ENCODE measurements around the gene BBX.

The BBX gene

DNA sequence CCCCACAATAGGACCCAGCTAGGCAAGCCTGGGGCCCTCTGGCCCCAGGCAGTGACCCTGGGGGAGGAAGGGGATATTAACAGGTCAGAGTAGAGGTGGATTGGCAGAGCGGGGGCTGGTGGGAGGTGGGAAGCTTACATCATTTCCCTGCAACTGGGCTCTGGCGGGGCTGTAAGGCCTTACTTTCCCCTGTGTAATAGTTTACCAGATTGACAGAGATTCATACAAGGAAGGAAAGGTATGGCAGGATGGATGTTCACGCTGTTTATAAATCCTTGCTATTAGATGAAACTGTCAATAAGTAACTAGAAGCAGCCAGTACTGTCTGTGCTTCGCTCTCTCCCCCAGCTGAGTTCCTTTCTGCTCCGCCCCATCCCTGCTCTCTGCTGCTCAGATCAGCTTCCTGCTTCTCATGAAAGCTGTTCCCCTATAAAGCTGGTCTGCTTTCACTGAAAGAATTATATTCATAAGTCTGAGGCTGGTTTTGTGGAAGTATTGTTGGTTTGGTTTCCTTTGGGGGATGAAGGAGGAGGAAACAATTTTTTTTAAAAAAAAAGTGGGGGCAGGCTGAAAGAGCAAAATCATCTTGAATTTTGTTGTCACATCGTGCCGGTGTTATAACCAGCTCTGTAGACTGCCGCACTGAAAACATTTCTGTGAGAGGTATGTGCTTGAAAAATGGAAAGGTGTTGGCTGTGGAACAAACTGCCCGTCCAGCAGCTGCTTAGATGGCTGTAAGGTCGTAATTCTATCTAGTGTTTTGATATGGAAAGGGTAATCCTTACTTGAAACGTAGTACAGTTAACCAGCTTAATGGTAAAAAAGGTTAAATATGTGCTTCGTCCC, 76.4 kb downstream of the BBX start:
- DNase-seq (ENCODE audit: low read depth in 1 of 2, low spot score in 1 of 2) = peak; percentile 14 to 25

DNA sequence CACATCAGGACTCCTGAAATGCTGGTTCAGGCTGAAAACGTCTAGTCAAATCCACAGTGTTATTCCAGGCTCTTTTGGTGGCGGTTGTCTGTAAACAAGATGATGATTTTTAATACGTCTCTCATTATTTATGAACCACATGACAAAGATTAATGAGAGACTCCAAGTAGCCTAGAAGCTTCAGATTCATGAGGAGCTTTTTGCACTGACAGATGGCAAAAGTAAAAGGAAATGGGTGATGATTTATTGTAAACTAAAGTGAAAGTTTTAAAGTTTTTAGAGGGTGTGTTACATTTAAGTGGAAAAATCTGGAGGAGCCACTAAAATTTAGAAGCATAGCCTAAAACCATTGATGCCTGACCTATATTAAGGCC, 77.0 kb downstream of the BBX start:
- DNase-seq (ENCODE audit: low read depth in 1 of 2, low spot score in 1 of 2) = no peak

DNA sequence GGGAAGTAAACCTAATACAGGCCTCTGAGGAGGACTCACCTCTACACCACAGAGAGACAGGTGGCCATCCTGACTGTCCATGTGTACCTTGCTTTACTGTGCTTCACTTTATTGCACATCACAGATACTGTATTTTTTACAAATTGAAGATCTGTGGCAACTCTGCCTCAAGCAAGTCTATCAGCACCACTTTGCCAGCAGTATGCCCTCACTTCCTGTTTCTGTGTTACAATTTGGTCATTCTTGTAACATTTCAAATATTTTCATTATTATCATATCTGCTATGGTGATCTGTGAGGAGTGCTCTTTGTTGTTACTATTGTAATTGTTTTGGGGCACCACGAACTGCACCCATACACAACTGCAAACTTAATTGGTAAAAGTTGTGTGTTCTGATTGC, 78.0 kb downstream of the BBX start:
- no peak for DNase-seq (ENCODE audit: low read depth in 1 of 2, low spot score in 1 of 2)

DNA sequence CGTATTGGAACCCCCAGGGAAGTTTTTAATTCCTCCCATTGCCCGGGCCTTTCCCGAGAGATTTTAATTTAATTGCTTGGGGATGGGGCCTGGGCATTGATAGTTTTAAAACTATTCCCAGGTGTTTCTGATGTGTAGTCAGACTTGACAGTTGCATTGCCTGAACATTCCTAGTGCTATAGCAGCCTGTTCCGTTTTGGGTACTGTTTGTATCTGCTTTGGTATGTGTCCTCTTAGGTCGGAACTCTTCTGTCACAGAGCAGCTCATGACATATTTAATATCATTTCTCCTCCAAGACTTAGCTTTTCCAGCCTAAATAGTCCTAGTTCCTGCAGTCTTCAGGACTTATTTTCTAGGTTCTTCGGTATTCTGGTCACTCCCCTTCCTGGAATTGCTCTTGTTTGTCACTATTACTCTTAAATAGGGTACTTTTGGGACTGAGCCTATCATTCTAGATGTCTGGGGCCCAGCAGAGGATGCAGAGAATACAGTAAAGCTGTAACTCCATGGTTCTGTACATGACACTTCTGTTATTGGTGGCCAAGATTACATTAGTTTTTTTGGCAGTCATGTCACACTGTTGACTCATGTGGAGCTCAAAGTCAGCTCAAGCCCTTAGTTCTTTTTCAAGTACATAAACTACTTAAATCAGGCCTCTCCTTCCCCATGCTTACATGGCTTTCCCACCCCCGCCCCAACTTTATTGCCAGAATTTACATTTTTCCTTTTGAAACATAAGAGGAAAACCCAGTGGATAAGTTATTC, 81.5 kb downstream of the BBX start:
- DNase-seq (ENCODE audit: low read depth in 1 of 2, low spot score in 1 of 2) = no peak

DNA sequence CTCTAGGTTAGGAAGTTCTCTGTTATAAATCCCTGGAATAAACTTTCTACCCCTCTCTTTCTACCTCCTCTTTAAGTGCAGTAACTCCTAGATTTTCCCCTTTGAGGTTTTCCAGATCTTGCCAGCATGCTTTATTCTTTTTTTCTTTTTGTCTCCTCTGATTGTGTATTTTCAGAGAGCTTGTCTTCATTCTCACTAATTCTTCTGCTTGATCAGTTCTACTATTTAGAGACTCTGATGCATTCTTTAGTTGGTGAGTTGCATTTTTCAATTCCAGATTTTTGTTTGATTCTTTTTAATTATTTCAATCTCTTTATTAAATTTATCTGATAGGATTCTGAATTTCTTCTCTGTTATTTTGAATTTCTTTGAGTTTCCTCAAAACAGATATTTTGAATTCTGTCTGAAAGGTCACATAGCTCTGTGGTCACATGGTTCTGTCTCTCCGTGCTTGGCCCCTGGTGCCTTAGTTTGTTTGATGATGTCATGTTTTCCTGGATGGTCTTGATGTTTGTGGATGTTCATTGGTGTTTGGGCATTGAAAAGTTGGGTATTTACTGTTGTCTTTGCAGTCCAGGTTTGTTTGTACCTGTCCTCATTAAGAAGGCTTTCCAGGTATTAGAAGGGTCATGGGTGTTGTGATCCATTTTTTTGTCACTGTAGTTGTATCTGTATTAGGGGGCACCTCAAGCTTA, 89.2 kb downstream of the BBX start:
- DNase-seq (ENCODE audit: low read depth in 1 of 2, low spot score in 1 of 2) = no peak

DNA sequence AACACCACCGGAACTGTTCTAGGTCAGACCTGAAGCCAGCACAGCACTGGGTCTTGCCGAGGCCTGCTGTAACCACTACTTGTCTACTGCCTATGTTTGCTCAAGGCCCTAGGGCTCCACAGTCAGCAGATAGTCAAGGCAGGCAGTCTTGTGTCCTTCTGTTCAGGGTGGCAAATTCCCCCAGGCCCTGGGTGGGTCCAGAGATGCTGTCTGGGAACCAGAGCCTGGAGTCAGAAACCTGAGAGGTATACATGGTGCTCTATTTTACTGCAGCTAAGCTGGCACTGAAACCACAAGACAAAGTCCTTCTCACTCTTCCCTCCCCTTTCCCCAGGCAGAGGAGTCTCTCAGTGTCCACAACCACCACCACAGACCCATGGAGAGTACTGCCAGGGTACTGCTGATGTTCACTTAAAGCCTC, 89.9 kb downstream of the BBX start:
- DNase-seq (ENCODE audit: low read depth in 1 of 2, low spot score in 1 of 2) = no peak

DNA sequence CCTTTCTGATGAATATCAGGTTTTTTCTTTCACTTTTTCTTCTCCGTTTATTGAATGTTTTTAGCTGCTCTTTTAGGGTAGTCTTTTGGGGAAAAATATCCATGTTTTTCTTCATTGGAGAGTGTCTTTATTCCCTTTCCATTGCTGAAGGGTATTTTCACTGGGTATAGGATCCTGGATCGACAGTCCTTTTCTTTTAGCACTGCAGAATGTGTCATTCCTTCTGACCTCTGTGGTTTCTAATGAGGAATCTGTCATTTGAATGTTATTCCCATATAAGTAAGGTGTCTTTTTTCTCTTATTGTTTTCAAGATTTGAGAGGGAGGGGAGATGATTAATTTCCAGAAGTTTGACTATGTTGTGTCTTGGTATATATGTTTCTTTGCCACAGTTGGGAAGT, 96.8 kb downstream of the BBX start:
- DNase-seq (ENCODE audit: low read depth in 1 of 2, low spot score in 1 of 2) = no peak

DNA sequence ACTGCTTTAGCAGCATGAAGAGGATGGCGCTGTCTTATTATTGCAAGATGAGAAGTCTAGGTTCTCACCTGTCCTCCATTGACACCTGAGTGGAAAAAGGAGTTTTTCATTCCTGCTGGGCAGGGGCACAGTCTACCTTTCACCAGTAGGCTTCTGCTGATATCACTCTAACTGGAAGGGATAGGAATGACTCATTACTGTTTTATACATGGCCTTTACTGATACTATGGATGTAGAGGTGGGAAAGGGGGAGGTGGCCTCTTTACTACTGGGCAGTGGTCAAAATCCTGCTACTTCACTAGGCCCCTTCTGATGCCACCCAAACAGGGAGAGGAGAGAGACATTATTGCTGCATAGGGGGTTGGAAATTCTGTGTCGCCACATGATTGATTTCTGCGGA, 97.8 kb downstream of the BBX start:
- DNase-seq (ENCODE audit: low read depth in 1 of 2, low spot score in 1 of 2) = no peak

DNA sequence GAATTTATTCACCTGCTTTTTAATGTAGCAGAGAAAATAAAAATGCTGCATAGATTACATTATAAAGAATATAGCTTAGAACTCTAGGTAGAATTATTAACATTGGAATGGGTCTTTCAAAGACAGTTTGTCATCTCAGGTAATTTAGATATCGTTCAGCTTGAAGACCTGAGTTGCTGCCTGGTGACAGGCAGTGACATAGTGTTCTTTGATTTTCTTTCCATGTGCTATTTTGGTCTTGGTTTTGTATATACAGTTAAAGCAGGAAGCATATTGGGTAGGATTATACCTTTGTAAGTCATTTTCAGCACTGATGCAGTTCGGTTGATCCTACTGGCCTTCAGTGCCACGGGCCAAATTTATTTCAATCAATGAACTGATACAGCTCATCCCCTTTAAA, 98.7 kb downstream of the BBX start:
- DNase-seq (ENCODE audit: low read depth in 1 of 2, low spot score in 1 of 2) = no peak

DNA sequence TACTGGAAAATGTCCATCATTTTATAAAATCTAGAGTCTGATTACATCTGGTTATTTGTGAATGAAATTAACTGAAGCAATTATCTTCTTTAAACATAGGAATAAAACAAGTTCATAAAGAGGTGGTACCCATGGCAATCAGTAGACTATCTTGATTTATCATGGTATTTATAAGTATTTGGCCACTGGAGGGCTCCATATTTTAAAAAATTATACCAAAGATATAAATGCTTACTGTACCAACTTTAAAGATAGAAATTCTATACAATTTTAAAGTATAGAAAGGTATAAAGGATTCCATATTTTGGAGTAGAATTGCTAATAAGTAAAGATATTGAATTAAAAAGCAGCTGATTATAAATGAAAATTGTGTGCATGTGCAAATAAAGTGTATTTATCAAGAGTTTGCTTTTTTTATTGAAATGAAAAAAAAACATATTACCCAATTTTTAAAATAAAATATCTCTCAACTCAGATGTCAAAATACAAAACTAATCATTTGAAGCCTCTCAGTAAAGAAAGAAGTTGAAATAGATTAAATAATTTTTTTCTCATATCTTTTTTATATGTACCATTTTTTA, 105.3 kb downstream of the BBX start:
- DNase-seq (ENCODE audit: low read depth in 1 of 2, low spot score in 1 of 2) = no peak

DNA sequence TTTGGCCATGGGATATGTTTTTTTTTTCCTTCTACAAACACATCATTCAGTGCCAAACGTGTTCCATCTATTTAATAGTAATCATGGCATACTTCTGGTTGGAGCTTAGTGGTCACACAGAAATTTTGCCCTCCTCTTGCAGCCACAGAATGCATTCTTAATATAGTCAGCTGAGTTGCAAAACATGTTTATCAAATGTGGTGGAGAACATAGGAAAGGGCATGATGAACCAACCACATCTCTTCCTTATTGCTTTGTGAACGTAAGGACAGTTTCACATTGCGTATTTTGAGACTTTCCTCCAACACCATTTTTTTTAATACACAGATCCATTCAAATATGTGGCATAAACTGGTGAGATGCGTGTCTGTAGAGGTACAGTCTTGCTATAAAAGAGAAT, 106.8 kb downstream of the BBX start:
- DNase-seq (ENCODE audit: low read depth in 1 of 2, low spot score in 1 of 2) = no peak

DNA sequence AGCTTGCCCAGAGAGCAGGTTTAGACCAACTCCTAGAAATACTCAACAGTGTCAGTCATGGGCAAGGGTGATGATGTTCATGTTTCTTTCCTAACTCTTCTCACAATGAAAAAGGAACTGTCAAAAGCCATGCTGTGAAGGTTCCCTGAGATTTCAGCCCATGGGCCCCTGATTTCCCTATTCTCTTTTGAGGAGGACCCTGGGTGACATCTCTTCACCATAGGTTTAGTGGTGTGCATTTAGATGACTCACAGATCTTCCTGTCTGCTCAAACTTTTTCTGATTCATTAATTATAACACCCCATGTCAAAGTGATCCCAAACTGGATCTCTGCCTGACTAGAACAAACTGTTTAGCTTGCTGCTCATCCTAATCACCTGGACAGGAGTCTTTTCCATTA, 108.0 kb downstream of the BBX start:
- no peak for DNase-seq (ENCODE audit: low read depth in 1 of 2, low spot score in 1 of 2)

DNA sequence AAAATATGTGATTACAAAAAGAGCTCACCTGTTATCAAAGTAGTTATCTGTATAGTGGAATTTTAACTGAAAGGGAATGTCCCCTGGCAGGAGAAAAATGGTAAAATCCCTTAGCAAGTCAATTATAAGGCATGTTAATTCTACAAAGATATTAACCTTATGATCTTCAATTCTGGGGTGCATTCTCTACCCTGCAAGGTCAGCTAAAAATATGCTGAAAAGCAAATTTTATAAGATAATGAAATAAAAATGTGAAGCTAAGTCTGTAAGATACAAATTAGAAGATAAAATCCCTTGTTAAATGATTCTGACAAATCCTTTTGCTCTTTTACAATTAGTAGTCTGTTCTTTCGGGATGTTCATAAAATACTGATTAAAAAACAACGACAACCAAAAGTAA, 109.8 kb downstream of the BBX start:
- no peak for DNase-seq (ENCODE audit: low read depth in 1 of 2, low spot score in 1 of 2)

DNA sequence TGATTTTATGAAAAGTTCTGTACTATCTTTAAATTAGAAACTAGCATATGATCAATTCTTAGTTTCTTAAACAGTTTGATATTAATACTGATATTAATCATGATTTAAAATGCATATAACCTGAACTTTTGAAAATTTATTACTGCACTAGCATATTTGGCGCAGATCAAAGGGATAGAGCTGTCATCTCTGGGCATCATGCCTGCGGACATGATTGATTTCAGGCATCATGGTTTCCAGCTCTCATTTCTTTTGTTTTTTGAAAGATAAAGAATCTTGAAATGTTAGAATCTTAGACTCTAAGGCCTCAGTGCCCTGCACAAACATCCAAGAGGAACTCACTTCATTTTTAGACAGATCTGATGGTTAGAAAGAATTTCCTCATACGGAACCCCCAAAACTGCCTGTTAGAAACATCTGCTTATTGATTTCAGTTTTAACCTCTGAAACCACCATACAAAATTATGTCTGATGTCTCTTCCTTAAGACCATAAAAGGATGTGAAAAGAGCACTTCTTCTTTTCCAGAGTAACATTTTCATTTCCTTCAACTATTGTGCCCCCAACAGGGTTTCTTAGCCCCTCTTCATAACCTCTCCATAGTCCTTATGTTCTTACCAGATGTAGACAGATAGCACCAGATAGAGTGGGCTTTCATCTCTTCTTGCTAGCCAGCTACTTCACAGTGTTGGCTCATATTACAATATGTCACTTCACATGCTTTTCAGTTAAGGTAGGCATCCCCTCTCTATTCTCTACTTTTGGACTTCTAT, 110.8 kb downstream of the BBX start:
- DNase-seq (ENCODE audit: low read depth in 1 of 2, low spot score in 1 of 2) = no peak

DNA sequence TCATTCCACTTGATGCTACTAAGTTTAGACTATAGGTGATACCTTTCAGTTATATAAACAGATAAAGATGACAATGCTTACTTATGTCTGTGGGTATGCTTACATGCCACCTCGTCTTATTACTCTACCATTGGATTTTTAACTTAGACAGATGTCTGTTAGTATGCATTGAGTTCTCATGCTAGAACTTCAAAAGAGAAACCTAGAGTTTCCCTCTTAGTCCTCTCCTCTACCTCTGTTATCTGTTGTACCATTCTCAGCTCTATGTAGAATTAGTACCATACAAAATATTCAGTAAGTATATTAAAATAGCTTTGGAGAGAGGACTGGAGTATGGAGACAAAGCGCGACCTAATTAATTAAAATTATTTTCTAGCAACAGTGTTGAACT, 111.3 kb downstream of the BBX start:
- DNase-seq (ENCODE audit: low read depth in 1 of 2, low spot score in 1 of 2) = no peak

DNA sequence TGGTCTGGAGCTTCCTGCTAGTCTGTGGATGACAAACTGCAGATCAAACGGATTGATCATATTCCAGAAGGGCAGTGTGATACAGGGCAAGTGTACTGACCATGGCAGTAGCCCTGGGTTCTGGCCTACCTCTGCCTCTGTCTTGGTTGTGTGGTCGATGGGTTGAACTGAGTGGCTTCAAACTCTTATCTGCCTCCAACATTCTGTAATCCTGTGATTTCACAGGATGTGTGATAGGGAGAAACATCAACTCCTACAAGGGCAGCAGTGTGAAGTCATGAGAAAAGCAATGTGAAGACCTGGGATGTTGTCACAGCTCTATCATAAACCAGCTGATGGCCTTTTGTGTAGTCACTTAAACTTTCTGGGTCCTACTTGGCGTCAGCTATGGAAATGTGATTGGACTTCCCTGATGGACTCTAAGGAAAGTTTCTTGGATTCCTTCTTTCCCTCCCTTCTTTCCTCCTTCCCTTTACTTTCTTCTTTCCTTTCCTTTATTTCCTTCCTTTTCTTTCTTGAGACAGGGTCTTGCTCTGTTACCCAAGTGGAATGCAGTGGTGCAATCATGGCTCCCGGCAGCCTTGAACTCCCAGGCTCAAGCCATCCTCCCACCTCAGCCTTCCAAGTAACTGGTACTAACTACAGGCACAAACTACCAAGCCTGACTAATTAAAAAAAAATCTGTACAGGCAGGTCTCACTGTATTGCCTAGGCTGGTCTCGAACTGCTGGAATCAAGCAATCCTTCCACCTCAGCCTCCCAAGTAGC, 114.8 kb downstream of the BBX start:
- no peak for DNase-seq (ENCODE audit: low read depth in 1 of 2, low spot score in 1 of 2)

DNA sequence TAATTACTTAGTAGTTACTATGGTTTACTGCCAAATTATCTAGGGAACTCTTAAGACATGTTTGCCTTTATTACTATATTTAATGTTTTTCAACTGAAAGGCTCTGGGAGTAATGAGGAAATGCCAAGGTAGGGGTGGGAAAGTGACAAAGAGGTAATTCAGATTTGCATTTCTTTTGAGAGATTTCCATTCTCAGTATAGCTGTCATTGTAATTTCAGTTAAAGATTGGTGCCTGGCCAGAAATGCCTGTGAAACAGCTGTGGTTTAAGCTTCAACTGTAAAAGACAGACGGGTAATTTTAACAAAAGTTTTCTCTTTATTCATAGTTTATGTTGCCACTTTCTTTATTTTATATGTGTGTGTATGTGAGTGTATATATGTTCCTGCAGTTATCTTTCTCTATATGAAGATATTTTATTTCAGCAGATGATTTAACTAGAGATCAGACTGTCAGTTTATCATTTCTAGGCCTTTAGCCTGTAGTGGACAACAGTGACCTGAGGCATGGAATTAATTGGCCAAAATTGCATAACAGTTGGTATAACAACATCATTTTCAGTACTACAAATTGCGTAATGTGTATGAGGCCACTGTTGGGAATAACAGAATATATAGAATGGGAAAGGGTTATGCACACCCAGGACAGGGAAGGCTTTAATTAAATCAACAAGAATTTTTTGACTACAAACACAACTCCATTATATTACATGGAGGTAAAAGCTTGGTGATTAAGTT, 119.0 kb downstream of the BBX start:
- no peak for DNase-seq (ENCODE audit: low read depth in 1 of 2, low spot score in 1 of 2)

DNA sequence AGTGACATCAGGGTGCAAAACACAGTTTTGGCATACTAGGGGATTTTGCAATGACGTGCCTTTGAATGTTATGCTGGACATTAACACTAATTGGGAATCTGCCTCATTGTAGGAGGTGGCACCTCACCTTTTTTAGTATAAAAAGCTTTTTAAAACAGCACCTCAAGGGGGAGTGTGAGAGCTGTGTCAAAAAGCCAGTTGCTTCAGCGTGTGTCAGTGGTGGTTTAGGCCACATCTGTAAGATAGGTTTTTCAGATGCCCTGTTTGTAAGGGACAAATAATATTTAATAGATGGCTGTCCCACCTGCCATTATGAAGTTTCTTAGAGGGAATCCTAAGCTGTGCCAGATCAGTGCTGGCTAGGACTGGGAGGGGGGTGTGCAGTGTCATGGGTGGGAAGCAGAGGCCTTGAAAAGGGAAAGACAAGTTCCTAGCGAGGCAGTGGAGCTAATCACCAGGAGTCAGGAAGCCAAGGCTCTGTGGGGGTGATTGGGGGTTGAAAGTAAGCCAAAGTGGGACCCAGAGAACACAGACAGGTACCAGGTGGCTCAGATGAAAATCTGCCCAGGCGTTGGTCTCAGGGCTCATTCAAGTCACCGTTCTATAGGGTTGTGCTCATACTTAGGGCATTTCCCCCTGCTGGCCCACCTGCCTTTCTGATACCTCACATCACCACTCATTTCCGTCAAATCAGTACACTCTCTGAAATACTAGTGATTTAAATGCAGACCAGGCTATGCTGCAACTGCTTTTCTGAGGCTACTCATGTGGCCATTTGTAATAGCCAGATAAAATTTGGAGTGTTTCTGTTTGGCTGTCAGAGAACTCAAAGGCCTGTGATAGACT, 120.5 kb downstream of the BBX start:
- no peak for DNase-seq (ENCODE audit: low read depth in 1 of 2, low spot score in 1 of 2)

DNA sequence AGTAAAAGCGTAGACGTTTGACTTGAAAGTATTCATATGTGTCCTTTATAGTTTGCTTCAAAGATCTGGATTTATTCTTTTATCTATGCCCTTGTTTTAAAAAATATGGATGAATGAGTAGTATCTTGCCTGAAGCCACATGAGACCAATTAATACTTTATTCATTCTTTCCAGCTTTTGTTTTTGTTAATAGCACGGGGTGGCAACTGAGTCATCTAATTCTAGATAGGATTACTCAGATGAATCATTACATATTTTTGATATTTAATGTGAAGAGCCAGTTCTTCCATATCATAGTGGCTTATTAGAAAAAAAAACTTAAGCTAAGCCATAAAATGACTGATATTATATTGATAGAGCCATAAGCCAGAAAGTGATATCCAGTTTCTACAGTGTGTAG, 121.9 kb downstream of the BBX start:
- DNase-seq (ENCODE audit: low read depth in 1 of 2, low spot score in 1 of 2) = no peak

All from activated CD4-positive, alpha-beta T cell treated with anti-CD3 and anti-CD28 coated beads, Interleukin-2, amount 50 U/mL, for 24 hours (primary cell).